ENCODE results near the gene RGS14. TPM values are rescaled to one million over a fixed set of nuclear protein-coding genes. Genes with fewer than 3 reads are reported as not detected.

RGS14 gene
- total RNA-seq, 2 experiments from 2014 or later, result 33.0 to 46.3 TPM

GRCh38 chr5:177334781-177335700 lies 22.7 kb upstream of the RGS14 start:
- POLR2A ChIA-PET, result interaction anchor here (0.5 to 0.8 kb wide), 3 partner anchors 40 to 209 kb away, joined by 3 read pairs; no protein-coding TSS in a partner anchor

GRCh38 chr5:177335701-177336065 lies 22.0 kb upstream of the RGS14 start:
- CTCF ChIA-PET (ENCODE audit: unreplicated experiment), result interaction anchor here (1.3 kb wide), 1 partner anchor 21 kb away, joined by 3 read pairs; no protein-coding TSS in a partner anchor
- intact Hi-C loops (cut with micrococcal nuclease; ENCODE audit: unreplicated experiment), result no loop called here
- H3K4me1 ChIP-seq (ENCODE audit: insufficient read depth, low read length, poor library complexity, severe bottlenecking), result peaks cover 3% of the 10 kb centered on the region

More at GRCh38 chr5:177334781-177335700, 22.7 kb upstream of the RGS14 start:
- Histone ChIP-seq H3K9me3 (ENCODE audit: low read length) (no peaks in the 10 kb centered on the region), H4K20me1 (ENCODE audit: insufficient read depth, low read length) (no peaks in the 10 kb centered on the region), H3K27ac (ENCODE audit: low read depth, low read length, poor library complexity, severe bottlenecking) (no peak overlapping the region), H3K79me2 (ENCODE audit: insufficient read depth, low read depth, low read length) (peaks cover 6% of the 10 kb centered on the region; the same call in 1 of the 2 replicates), H3K4me1 (ENCODE audit: insufficient read depth, low read length, poor library complexity, severe bottlenecking) (peaks cover 3% of the 10 kb centered on the region), H3K9me2 (ENCODE audit: insufficient read depth, low read length) (no peaks in the 10 kb centered on the region), H2AFZ (ENCODE audit: low read length) (no peak overlapping the region), H3K36me3 (ENCODE audit: insufficient read depth, low read length) (peaks cover 99% of the 10 kb centered on the region), H3K4me3 (ENCODE audit: low read depth, low read length, poor library complexity, severe bottlenecking) (no peak overlapping the region), H3K4me2 (ENCODE audit: low read length) (no peak overlapping the region)
- BruUV-seq (replicated peaks), result no TSS peak
- no peak for TF ChIP-seq CTCF (conservative IDR thresholded peaks at IDR 0.05; ENCODE audit: low read length)
- TF ChIP-seq EZH2phosphoT487 (IDR thresholded peaks at IDR 0.05; ENCODE audit: borderline replicate concordance, low read depth, low read length), result no peak
- CTCF ChIA-PET (ENCODE audit: unreplicated experiment), result no interaction called here
- DNase-seq (ENCODE audit: low spot score), result no peak
- intact Hi-C loops (cut with micrococcal nuclease; ENCODE audit: unreplicated experiment), result no loop called here

More at GRCh38 chr5:177335701-177336065, 22.0 kb upstream of the RGS14 start:
- Histone ChIP-seq H2AFZ (ENCODE audit: low read length) (no peak overlapping the region), H3K36me3 (ENCODE audit: insufficient read depth, low read length) (peaks cover 97% of the 10 kb centered on the region), H3K4me3 (ENCODE audit: low read depth, low read length, poor library complexity, severe bottlenecking) (no peak overlapping the region), H3K4me2 (ENCODE audit: low read length) (no peak overlapping the region), H4K20me1 (ENCODE audit: insufficient read depth, low read length) (no peaks in the 10 kb centered on the region), H3K9me2 (ENCODE audit: insufficient read depth, low read length) (no peaks in the 10 kb centered on the region), H3K27ac (ENCODE audit: low read depth, low read length, poor library complexity, severe bottlenecking) (no peak overlapping the region), H3K79me2 (ENCODE audit: insufficient read depth, low read depth, low read length) (peaks cover 8% of the 10 kb centered on the region; the same call in 1 of the 2 replicates), H3K9me3 (ENCODE audit: low read length) (no peaks in the 10 kb centered on the region)
- TF ChIP-seq EZH2phosphoT487 (IDR thresholded peaks at IDR 0.05; ENCODE audit: borderline replicate concordance, low read depth, low read length) (no peak), CTCF (conservative IDR thresholded peaks at IDR 0.05; ENCODE audit: low read length) (no peak)
- DNase-seq (ENCODE audit: low spot score), result no peak
- no TSS peak for BruUV-seq (replicated peaks)
- POLR2A ChIA-PET, result interaction anchor here (0.5 kb wide), 1 partner anchor 252 kb away, joined by 3 read pairs; no protein-coding TSS in a partner anchor
